ENCODE data around the gene MAML3.
A peak's percentile ranks its signal among the peaks of the same experiment; 100 is the strongest.

The MAML3 gene

GRCh38 chr4:139860435-139861024, 293.5 kb downstream of the MAML3 start:
- FAIRE-seq (no peak), DNase-seq (ENCODE audit: insufficient read length, low spot score) (no peak)
- TF ChIP-seq POU2F2 (IDR thresholded peaks at IDR 0.05; ENCODE audit: low read depth, low read length) (no peak), POLR2A (IDR thresholded peaks at IDR 0.05; ENCODE audit: low read depth, low read length) (no peak), POLR2AphosphoS5 (IDR thresholded peaks at IDR 0.05; ENCODE audit: low read depth, low read length) (no peak), PAX5 (IDR thresholded peaks at IDR 0.05; ENCODE audit: insufficient read depth, low read length, severe bottlenecking) (no peak), TAF1 (IDR thresholded peaks at IDR 0.05; ENCODE audit: low read depth, low read length) (no peak), SPI1 (IDR thresholded peaks at IDR 0.05; ENCODE audit: low read depth, low read length) (no peak)

- no peak for FAIRE-seq
Observed at GRCh38 chr4:139859876-139860275, 294.1 kb downstream of the MAML3 start.

GRCh38 chr4:139858436-139859205, 295.4 kb downstream of the MAML3 start:
- FAIRE-seq (no peak), DNase-seq (ENCODE audit: insufficient read length, low spot score) (peak; percentile 17)
- TF ChIP-seq POLR2AphosphoS5 (IDR thresholded peaks at IDR 0.05; ENCODE audit: low read depth, low read length) (no peak), SPI1 (IDR thresholded peaks at IDR 0.05; ENCODE audit: low read depth, low read length) (no peak), TAF1 (IDR thresholded peaks at IDR 0.05; ENCODE audit: low read depth, low read length) (no peak), POLR2A (IDR thresholded peaks at IDR 0.05; ENCODE audit: low read depth, low read length) (no peak), POU2F2 (IDR thresholded peaks at IDR 0.05; ENCODE audit: low read depth, low read length) (no peak), PAX5 (IDR thresholded peaks at IDR 0.05; ENCODE audit: insufficient read depth, low read length, severe bottlenecking) (no peak)

More at GRCh38 chr4:139859876-139860275, 294.1 kb downstream of the MAML3 start:
- TF ChIP-seq TAF1 (IDR thresholded peaks at IDR 0.05; ENCODE audit: low read depth, low read length) (no peak), SPI1 (IDR thresholded peaks at IDR 0.05; ENCODE audit: low read depth, low read length) (no peak), POLR2AphosphoS5 (IDR thresholded peaks at IDR 0.05; ENCODE audit: low read depth, low read length) (no peak), POU2F2 (IDR thresholded peaks at IDR 0.05; ENCODE audit: low read depth, low read length) (no peak), POLR2A (IDR thresholded peaks at IDR 0.05; ENCODE audit: low read depth, low read length) (no peak), PAX5 (IDR thresholded peaks at IDR 0.05; ENCODE audit: insufficient read depth, low read length, severe bottlenecking) (no peak)
- DNase-seq (ENCODE audit: insufficient read length, low spot score), result no peak

GRCh38 chr4:139857977-139858376, 296.0 kb downstream of the MAML3 start:
- no peak for DNase-seq (ENCODE audit: insufficient read length, low spot score)
- TF ChIP-seq POU2F2 (IDR thresholded peaks at IDR 0.05; ENCODE audit: low read depth, low read length) (no peak), TAF1 (IDR thresholded peaks at IDR 0.05; ENCODE audit: low read depth, low read length) (no peak), PAX5 (IDR thresholded peaks at IDR 0.05; ENCODE audit: insufficient read depth, low read length, severe bottlenecking) (no peak)
- no peak for FAIRE-seq

DNA sequence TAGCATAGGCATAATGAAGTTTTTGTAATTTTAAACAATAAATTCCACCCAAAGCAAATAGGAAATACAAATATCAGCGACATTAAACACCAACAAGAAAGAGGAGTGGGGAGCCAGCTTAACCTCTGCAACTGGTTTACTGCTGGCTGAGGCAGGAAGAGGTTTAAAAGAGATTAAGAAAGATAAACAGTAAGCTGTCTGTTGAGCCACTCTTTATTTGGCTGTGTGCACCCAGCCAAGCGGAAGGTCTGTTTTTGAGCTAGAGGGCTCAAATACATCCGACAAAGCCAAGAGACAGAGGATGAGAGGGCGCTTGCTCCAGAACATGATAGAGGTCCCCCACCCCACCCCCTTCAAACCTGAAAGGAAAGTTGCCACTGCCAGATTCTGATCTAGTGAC, 297.0 kb downstream of the MAML3 start:
- FAIRE-seq, result no peak
- DNase-seq (ENCODE audit: insufficient read length, low spot score), result no peak
- TF ChIP-seq SPI1 (IDR thresholded peaks at IDR 0.05; ENCODE audit: low read depth, low read length), result no peak
- no peak for TF ChIP-seq PAX5 (IDR thresholded peaks at IDR 0.05; ENCODE audit: insufficient read depth, low read length, severe bottlenecking)
- no peak for TF ChIP-seq POLR2A (IDR thresholded peaks at IDR 0.05; ENCODE audit: low read depth, low read length)
- no peak for TF ChIP-seq POLR2AphosphoS5 (IDR thresholded peaks at IDR 0.05; ENCODE audit: low read depth, low read length)
- no peak for TF ChIP-seq TAF1 (IDR thresholded peaks at IDR 0.05; ENCODE audit: low read depth, low read length)
- no peak for TF ChIP-seq POU2F2 (IDR thresholded peaks at IDR 0.05; ENCODE audit: low read depth, low read length)

DNA sequence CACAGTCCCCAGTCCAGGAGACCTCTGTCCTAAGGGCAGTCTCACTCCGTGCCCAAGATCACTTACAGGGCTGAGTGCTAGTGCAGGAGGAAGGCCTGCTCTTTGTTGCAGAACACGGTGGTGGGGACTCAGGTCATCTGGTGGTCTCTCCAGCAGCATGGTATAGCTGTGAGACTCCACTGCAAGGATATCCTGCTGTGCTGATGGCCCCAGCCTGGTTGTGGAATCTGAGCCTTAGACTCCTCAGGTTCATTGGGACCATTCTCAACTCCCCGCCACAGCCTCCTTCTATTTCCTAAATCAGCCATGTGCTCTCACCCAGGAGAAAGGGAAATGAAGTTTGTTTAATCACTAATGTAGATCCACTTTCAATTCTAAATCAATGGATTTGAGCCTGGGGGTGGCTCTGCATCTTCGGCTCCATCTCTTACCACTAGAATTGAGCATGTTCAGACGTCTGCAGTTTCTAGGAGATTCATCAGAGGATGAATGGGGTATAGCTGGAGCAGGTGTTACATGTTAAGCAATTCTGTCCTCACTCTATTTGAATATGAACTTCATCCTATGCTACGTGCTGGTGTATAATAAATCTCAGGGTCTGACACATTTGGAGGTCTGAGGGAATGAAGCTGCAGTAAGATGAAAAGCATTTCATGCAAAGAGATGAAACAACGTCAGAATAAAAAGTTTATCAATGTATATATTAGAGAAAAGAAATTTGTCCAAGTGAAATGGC, 299.1 kb downstream of the MAML3 start:
- FAIRE-seq, result no peak
- TF ChIP-seq POU2F2 (IDR thresholded peaks at IDR 0.05; ENCODE audit: low read depth, low read length), result no peak
- no peak for TF ChIP-seq PAX5 (IDR thresholded peaks at IDR 0.05; ENCODE audit: insufficient read depth, low read length, severe bottlenecking)
- TF ChIP-seq POLR2A (IDR thresholded peaks at IDR 0.05; ENCODE audit: low read depth, low read length), result no peak
- no peak for TF ChIP-seq TAF1 (IDR thresholded peaks at IDR 0.05; ENCODE audit: low read depth, low read length)
- no peak for TF ChIP-seq SPI1 (IDR thresholded peaks at IDR 0.05; ENCODE audit: low read depth, low read length)
- TF ChIP-seq POLR2AphosphoS5 (IDR thresholded peaks at IDR 0.05; ENCODE audit: low read depth, low read length), result no peak
- DNase-seq (ENCODE audit: insufficient read length, low spot score), result no peak

- TF ChIP-seq SPI1 (IDR thresholded peaks at IDR 0.05; ENCODE audit: low read depth, low read length), result no peak
- TF ChIP-seq POLR2A (IDR thresholded peaks at IDR 0.05; ENCODE audit: low read depth, low read length), result no peak
- no peak for TF ChIP-seq PAX5 (IDR thresholded peaks at IDR 0.05; ENCODE audit: insufficient read depth, low read length, severe bottlenecking)
- no peak for TF ChIP-seq POU2F2 (IDR thresholded peaks at IDR 0.05; ENCODE audit: low read depth, low read length)
- no peak for TF ChIP-seq POLR2AphosphoS5 (IDR thresholded peaks at IDR 0.05; ENCODE audit: low read depth, low read length)
- no peak for TF ChIP-seq TAF1 (IDR thresholded peaks at IDR 0.05; ENCODE audit: low read depth, low read length)
- FAIRE-seq (no peak), DNase-seq (ENCODE audit: insufficient read length, low spot score) (no peak)
Observed at GRCh38 chr4:139853309-139853708, 300.7 kb downstream of the MAML3 start.

- DNase-seq (ENCODE audit: insufficient read length, low spot score), result no peak
- no peak for FAIRE-seq
- TF ChIP-seq POU2F2 (IDR thresholded peaks at IDR 0.05; ENCODE audit: low read depth, low read length) (no peak), POLR2AphosphoS5 (IDR thresholded peaks at IDR 0.05; ENCODE audit: low read depth, low read length) (no peak), PAX5 (IDR thresholded peaks at IDR 0.05; ENCODE audit: insufficient read depth, low read length, severe bottlenecking) (no peak), SPI1 (IDR thresholded peaks at IDR 0.05; ENCODE audit: low read depth, low read length) (no peak), TAF1 (IDR thresholded peaks at IDR 0.05; ENCODE audit: low read depth, low read length) (no peak), POLR2A (IDR thresholded peaks at IDR 0.05; ENCODE audit: low read depth, low read length) (no peak)
Observed at GRCh38 chr4:139852612-139853269, 301.2 kb downstream of the MAML3 start.

- no peak for TF ChIP-seq TAF1 (IDR thresholded peaks at IDR 0.05; ENCODE audit: low read depth, low read length)
- no peak for TF ChIP-seq POLR2A (IDR thresholded peaks at IDR 0.05; ENCODE audit: low read depth, low read length)
- TF ChIP-seq SPI1 (IDR thresholded peaks at IDR 0.05; ENCODE audit: low read depth, low read length), result no peak
- TF ChIP-seq POU2F2 (IDR thresholded peaks at IDR 0.05; ENCODE audit: low read depth, low read length), result no peak
- TF ChIP-seq POLR2AphosphoS5 (IDR thresholded peaks at IDR 0.05; ENCODE audit: low read depth, low read length), result no peak
- no peak for TF ChIP-seq PAX5 (IDR thresholded peaks at IDR 0.05; ENCODE audit: insufficient read depth, low read length, severe bottlenecking)
- DNase-seq (ENCODE audit: insufficient read length, low spot score), result no peak
- FAIRE-seq, result no peak
Observed at GRCh38 chr4:139851639-139852038, 302.3 kb downstream of the MAML3 start.

Measured in GM12891 (cell line).